HG02943 (cell line): Measurements from ENCODE around the gene CXCL8.
"Not testable (repeated sequence)": the region's sequence is repeated elsewhere in the genome, so short reads cannot be mapped to it uniquely, and the experiment has no call there.

Experiments
- ATAC-seq: cut with Tn5 transposase; IDR thresholded peaks from one replicate; pipeline ENCODE4 v1.9.1; 2021; ENCODE audit warnings: mild to moderate bottlenecking, low read depth, moderate library complexity; ENCODE audit not compliant: unreplicated experiment

Gene CXCL8

GRCh38 chr4:73740353-73740778 lies at the start of gene CXCL8:
Gene CXCL8 (plus strand): TSS chr4:73740569. CDS start chr4:73740659, 90 bp downstream.
- ATAC-seq, result no peak

GRCh38 chr4:73691201-73691600 lies 49.2 kb upstream of the CXCL8 start:
- not testable (repeated sequence) for ATAC-seq

- no peak for ATAC-seq
Observed at GRCh38 chr4:73691759-73692158, 48.6 kb upstream of the CXCL8 start.

- ATAC-seq, result no peak
Observed at GRCh38 chr4:73692254-73692653, 48.1 kb upstream of the CXCL8 start.

- ATAC-seq, result no peak
Observed at GRCh38 chr4:73692701-73693100, 47.7 kb upstream of the CXCL8 start.

- no peak for ATAC-seq
Observed at GRCh38 chr4:73693811-73694210, 46.6 kb upstream of the CXCL8 start.

- no peak for ATAC-seq
Observed at GRCh38 chr4:73698217-73698616, 42.2 kb upstream of the CXCL8 start.

GRCh38 chr4:73701116-73701515 lies 39.3 kb upstream of the CXCL8 start:
- ATAC-seq, result no peak

- ATAC-seq, result no peak
Observed at GRCh38 chr4:73702796-73703287, 37.5 kb upstream of the CXCL8 start.

- ATAC-seq, result no peak
Observed at GRCh38 chr4:73703320-73703719, 37.0 kb upstream of the CXCL8 start.

- ATAC-seq, result no peak
Observed at GRCh38 chr4:73704314-73705055, 35.9 kb upstream of the CXCL8 start.

- no peak for ATAC-seq
Observed at GRCh38 chr4:73705056-73705432, 35.3 kb upstream of the CXCL8 start.

GRCh38 chr4:73705721-73706120 lies 34.6 kb upstream of the CXCL8 start:
- ATAC-seq, result no peak

GRCh38 chr4:73706811-73707210 lies 33.6 kb upstream of the CXCL8 start:
- ATAC-seq, result no peak

GRCh38 chr4:73707269-73707875 lies 33.0 kb upstream of the CXCL8 start:
- ATAC-seq, result no peak

GRCh38 chr4:73707918-73708577 lies 32.3 kb upstream of the CXCL8 start:
- no peak for ATAC-seq

- no peak for ATAC-seq
Observed at GRCh38 chr4:73709451-73710033, 30.8 kb upstream of the CXCL8 start.

- no peak for ATAC-seq
Observed at GRCh38 chr4:73710094-73710493, 30.3 kb upstream of the CXCL8 start.

- ATAC-seq, result no peak
Observed at GRCh38 chr4:73711989-73712388, 28.4 kb upstream of the CXCL8 start.

- no peak for ATAC-seq
Observed at GRCh38 chr4:73713650-73714049, 26.7 kb upstream of the CXCL8 start.

- no peak for ATAC-seq
Observed at GRCh38 chr4:73714647-73715046, 25.7 kb upstream of the CXCL8 start.
